PFSK-1 (cell line): Measurements from ENCODE around the gene SYNE3.

Source experiments
- POLR2AphosphoS5 ChIP-seq: IDR thresholded peaks from 2 replicates; pipeline ENCODE4 v1.6.1; 2012; ENCODE audit warnings: low read depth, mild to moderate bottlenecking, control low read depth, low read length, moderate library complexity
- SIN3A ChIP-seq: IDR thresholded peaks from 2 replicates; pipeline ENCODE4 v1.6.1; 2012; ENCODE audit warnings: mild to moderate bottlenecking, low read length, moderate library complexity, borderline replicate concordance; ENCODE audit not compliant: insufficient read depth
- TAF1 ChIP-seq: IDR thresholded peaks from 2 replicates; pipeline ENCODE4 v1.6.1; 2012; ENCODE audit warnings: low read length, control low read depth, borderline replicate concordance; ENCODE audit not compliant: insufficient read depth
- TF ChIP-seq, protein P1 (sequence below), 2 experiments: IDR thresholded peaks; 2 replicates each; pipeline versions ENCODE4 v1.6.1 to v1.8.0; 2011 to 2012; ENCODE audit warnings: low read depth in 2 of 2, low read length in 2 of 2, control low read depth in 1 of 2, inconsistent platforms in 1 of 2, mild to moderate bottlenecking in 1 of 2, moderate library complexity in 1 of 2; ENCODE audit not compliant: insufficient read depth in 1 of 2

DNA sequence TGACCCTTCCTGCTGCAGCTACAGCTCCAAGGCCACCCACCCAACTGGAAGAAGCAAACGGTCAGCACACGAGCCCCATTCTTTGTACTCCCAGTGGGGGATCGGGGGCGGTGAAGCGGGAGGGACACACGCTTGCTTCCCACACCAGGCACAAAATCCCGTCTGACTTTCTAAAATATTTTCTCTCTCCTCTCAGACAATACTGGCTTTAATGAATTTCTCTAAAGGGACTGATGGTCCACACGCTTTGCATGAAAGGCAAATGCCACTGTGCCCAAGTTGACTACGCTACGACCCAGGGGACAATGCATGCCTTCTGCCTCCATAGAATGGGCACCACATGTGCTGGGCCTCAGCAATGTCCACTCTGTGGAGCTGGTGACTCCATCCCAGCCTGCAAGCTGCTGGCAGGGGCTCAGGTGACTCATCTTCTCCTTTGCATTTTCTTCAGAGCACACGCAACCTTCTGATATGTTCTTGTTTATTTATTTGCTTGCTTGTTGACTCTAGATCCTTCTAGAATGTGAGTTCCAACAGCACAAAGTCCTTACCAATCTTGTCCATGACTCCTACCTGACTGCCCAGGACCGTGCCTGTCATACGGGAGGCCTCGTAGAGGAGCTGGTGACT, 15.6 kb downstream of the SYNE3 start:
- TF ChIP-seq TAF1: no peak
- no peak for TF ChIP-seq POLR2AphosphoS5
- no peak for TF ChIP-seq SIN3A
- TF ChIP-seq, protein P1, sequence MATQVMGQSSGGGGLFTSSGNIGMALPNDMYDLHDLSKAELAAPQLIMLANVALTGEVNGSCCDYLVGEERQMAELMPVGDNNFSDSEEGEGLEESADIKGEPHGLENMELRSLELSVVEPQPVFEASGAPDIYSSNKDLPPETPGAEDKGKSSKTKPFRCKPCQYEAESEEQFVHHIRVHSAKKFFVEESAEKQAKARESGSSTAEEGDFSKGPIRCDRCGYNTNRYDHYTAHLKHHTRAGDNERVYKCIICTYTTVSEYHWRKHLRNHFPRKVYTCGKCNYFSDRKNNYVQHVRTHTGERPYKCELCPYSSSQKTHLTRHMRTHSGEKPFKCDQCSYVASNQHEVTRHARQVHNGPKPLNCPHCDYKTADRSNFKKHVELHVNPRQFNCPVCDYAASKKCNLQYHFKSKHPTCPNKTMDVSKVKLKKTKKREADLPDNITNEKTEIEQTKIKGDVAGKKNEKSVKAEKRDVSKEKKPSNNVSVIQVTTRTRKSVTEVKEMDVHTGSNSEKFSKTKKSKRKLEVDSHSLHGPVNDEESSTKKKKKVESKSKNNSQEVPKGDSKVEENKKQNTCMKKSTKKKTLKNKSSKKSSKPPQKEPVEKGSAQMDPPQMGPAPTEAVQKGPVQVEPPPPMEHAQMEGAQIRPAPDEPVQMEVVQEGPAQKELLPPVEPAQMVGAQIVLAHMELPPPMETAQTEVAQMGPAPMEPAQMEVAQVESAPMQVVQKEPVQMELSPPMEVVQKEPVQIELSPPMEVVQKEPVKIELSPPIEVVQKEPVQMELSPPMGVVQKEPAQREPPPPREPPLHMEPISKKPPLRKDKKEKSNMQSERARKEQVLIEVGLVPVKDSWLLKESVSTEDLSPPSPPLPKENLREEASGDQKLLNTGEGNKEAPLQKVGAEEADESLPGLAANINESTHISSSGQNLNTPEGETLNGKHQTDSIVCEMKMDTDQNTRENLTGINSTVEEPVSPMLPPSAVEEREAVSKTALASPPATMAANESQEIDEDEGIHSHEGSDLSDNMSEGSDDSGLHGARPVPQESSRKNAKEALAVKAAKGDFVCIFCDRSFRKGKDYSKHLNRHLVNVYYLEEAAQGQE (IDR thresholded peaks at IDR 0.05; ENCODE audit: insufficient read depth in 1 of 2, low read depth in 2 of 2, low read length in 2 of 2): no peak
